NCI-H1694 treated with DMSO at 0.1 percent for 48 hours (cell line): ENCODE data around the gene GPR156.
"Not testable (repeated sequence)": the region's sequence is repeated elsewhere in the genome, so short reads cannot be mapped to it uniquely, and the experiment has no call there.

ENCODE experiments used
- DNase-seq: peaks from one replicate; lab custom pipeline; 2025; lab: John Stamatoyannopoulos, UW

The GPR156 gene

DNA sequence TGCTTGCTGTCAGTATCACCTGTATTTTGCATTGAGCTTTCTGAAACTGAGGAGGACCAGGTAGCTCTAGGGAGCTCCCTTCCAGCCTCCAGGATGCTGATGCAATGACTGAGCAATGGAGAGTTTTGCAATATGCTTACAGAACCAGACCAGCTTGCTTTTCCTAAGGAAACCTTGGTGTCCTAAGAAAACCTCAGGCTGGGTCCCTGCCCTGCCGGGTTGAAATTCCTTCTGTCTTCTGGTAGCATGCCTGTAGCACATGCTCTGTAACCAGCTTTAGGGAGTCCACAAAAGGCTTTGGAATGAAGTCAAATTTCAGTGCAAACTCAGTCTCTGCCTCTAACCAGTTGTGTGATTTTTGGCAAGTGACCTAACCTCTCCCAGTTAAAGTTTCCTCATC is 125.0 kb downstream of the GPR156 start:
- no peak for DNase-seq

DNA sequence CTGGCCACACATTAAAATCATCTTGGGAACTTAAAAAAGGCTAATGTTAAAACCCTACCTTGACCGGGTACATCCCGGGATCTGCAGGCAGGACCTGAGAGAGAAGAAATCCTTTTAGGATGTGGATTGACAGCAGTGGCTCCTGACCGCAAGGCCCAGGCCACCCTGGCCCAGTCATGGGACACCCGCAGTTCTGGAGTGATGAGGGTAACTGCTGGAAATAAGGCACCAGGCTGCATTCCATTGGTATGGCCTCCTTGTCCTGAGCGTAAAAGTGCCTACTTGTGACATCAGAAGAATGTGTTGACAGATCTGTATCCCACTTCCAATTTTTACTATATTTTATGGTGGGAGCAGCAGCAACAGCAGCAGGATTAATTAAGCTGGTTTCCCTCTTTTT is 127.3 kb downstream of the GPR156 start:
- no peak for DNase-seq

DNA sequence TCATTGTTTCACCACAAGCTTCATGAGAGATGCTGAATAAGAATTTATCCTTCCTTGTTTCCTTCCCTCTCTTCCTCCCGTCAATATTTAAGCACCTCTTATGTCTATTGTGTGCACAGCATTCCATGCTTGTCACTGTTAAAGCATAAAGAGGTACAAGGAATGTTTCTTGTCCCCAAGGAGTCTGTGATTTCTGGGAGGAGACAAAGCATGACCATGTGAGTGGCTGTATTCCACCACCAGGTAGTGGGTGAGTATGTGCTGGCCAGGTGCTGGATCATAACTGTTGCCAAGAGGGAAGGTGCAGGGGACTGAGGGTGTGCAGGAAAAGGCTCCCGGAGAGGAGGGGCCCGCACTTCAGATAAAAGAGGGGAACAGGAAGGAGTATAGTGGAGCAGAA is 127.9 kb downstream of the GPR156 start:
- no peak for DNase-seq

DNA sequence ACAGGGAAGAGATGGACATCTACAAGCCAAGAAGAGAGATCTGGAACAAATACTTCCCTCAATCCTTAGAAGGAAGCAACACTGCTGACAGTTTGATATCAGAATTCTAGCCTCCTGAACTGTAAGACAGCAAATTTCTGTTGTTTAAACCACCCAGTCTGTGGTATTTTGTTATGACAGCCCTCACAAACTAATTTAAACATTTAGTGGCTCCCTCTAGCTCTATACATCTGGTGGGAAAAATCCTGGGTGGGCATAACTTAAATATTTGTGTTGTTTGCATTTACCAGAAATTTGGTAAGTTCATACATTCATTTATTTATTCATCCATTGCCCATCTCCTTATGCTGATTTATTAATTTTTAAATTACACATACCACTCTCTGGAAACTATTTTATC is 128.3 kb downstream of the GPR156 start:
- DNase-seq: no peak

DNA sequence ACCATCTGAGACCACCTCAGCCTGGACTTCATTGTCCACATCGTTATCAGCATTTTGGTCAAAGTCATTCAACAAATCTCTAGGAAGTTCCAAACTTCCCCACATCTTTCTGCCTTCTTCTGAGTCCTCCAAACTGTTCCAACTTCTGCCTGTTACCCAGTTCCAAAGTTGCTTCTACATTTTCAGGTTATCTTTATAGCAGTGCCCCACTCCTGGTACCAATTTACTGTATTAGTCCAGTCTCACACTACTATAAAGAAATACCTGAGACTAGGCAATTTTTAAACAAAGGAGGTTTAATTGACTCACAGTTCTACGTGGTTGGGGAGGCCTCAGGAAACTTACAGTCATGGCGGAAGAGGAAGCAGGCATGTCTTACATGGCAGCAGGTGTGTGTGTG is 129.3 kb downstream of the GPR156 start:
- DNase-seq: not testable (repeated sequence)

DNA sequence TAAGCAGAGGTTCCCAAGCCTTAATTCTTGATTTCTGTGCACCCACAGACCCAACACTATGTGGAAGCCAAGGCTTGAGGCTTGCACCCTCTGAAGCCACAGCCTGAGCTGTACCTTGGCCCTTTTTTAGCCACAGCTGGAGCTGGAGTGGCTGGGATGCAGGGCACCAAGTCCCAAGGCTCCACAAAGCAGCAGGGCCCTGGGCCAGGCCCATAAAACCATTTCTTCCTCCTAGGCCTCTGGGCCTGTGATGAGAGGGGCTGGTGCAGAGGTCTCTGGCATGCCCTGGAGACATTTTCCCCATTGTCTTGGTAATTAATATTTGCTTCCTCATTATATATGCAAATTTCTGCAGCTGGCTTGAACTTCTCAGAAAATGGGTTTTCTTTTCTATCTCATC is 129.9 kb downstream of the GPR156 start:
- DNase-seq: no peak

DNA sequence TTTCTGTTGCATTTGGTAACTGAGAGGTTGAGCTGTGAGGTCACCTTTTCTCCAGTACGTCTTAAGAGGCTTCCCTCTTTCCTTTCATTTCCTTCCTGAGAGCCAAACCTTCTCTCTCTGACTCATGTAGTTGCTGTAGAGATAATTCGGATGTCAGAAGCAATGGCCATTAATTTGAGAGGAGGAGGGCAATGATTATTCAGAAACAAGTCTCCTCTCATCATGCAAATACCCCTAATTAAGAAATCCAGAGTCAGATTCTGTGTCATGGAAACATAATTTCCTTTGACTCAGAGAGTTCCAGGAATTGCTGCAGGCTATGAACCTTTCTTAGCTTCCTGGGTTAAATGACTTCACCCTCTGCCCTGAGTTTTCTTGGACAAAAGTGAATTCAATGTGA is 131.7 kb downstream of the GPR156 start:
- DNase-seq: no peak

DNA sequence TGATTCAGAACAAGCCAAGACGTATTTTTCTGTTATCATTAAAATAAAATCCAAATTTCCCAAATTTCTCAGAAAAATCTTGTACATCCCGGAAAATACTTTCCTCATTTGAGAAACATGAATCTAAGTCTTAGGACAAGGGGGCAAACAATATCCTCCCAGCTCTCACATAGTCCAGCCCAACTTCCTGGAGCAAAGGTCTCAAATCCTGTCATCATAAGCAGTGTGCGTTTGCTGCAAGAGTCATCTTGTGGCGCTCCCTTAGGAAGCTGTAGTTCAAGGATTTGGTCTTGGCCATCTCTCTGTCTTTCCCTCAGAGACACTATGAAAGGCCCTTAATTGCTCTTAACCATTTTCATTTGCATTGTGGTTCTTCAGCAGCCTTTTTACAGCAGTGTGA is 133.2 kb downstream of the GPR156 start:
- DNase-seq: no peak

DNA sequence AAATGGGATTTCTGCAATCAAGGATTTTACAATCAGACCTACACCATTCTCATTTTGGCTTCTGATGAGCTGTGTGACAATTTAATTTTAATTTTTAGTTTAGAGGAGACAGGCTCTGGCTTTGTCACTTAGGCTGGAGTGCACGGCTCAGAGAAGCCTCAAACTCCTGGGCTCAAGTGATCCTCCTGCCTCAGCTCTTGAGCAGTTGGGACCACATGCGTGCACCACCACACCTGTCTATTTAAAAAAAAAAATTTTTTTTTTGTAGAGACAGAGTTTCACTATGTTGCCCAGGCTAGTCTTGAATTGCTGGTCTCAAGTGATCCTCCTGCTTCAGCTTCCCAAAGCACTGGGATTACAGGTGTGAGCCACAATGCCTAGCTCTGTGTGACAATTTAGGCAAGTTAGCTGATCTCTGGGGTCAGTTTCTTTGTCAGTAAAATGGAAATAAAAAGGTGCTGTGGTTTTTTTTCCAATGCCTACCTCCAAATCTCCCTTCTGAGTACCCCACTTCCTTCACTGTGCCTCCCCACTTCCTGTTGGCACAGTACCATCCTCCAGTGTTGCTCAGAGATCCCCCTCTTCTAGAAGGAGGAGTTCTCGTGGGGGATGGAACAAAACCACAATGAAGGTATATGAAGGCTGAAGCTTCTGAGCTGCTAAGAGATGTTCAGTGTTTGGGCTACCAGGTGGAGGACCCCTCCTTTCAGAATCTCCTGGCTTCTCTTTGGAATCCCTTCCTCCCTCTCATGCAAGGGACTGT is 136.7 kb downstream of the GPR156 start:
- DNase-seq: no peak

DNA sequence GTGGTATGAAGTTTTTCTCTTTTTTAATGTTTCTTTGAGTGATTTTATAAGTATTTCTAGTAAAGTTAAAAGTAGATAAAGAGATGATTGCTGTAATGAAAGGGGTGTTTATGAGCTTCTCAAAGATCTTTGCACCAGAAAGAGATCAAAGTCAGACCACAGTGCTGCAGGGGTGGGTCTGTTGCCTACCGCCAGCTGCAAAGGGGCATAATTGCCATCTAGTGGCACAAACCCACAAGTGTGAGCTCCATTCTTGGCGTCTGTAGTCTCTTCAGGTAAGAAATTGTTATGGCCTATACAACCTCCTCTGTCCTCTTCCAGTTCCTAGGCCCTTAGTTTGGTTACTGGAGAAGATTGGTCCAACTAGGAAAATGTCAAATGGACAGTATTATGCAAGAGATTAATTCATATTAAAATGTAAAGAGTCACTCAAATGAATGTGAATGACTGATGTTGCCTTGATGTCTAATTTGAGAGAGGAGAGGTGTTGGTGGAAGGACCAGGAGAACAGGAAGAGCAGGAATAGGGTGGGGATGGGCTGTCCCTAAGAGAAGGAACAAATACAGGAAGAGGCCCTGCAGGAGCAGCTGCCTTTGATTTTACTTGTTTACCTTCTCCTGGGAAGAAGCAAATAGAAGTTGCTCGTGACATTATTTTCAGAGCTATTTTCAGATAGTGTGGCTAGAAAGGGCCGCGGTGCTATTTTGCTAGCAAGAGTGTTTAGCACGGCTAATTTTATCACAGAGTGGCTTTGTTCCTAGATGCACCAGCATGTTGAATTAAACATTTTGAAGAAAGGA is 137.8 kb downstream of the GPR156 start:
- DNase-seq: peak; percentile 23

DNA sequence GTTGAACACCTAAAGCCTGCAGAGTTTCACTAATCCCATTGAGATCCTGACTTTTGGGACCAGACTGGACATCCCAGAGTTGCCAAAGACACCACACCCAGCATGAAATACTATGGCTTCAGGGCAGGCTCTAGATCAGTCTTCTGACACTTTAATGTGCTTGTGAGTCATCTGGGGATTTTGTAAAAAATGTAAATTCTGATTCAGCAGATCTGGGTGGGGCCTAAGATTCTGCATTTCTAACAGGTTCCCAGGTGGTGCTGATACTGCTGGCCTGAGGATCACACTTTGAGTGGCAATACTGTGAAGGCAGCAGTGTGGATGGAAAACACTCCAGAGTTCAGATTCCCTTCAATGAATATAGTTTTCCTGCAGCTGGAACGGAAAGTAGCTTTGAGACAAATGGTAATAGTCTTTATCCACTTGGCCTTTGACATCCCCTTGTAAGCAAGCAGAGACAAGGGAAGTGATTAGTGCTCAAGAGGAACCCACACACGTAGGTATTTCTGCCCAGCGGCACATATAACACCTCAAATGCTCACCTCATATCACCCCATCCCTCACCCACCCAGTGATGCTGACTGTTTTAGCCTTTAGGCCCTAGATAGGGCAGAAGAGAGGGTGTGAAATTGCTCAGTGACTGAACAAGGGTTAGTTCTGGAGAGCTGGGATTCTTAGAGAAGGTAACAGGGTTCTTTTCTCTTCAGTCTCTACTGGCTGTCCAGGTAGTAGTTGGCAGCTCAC is 139.3 kb downstream of the GPR156 start:
- no peak for DNase-seq

DNA sequence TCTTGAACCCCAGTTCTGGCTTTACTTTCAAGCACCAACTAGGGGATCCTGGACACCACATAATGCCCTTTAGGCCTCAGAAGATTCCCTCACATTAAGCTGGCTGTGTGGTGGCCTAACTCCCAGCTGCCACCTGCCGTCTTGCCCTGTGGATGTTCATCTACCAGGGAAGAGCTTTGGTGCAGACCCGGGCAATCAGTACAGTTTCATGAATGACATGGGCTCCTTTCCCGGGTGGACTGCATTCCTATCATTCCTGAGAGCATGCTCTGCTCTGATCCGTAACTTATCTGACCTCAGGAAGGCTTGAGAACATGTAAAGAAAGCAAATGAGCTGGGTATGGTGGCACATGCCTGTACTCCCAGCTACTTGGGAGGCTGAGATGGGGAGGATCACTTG is 140.8 kb downstream of the GPR156 start:
- DNase-seq: no peak

DNA sequence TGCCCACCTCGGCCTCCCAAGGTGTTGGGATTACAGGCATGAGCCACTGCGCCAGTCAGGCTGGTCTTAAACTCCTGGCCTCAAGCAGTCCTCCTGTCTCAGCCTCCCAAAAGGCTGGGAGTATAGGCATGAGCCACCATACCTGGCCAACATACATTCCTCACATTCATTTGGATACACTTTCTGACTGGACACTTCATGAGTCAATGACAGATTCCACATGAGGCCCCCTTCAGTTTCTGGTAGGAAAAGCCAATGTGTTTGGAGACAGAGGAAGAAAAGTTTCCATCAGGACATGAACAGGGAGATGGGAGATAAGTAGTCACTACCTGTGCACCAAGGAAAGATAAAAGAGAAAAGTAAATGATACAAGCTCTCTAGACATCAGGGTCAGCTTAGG is 141.3 kb downstream of the GPR156 start:
- no peak for DNase-seq

DNA sequence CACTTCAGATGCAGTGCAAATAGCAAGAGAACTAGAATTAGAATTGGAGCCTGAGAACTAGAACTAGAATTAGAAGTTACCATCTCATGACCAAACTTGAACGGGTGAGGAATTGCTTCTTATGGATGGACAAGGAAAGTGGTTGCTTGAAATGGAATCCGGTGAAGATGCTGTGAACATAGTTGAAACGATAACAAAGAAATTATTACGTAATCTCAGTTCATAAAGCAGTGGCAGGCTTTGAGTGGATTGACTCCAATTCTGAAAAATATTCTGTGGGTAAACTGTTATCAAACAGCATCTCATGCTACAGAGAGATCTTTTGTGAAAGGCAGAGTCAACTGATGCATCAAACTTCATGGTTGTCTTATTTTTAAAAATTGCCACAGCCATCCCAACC is 142.8 kb downstream of the GPR156 start:
- no peak for DNase-seq

DNA sequence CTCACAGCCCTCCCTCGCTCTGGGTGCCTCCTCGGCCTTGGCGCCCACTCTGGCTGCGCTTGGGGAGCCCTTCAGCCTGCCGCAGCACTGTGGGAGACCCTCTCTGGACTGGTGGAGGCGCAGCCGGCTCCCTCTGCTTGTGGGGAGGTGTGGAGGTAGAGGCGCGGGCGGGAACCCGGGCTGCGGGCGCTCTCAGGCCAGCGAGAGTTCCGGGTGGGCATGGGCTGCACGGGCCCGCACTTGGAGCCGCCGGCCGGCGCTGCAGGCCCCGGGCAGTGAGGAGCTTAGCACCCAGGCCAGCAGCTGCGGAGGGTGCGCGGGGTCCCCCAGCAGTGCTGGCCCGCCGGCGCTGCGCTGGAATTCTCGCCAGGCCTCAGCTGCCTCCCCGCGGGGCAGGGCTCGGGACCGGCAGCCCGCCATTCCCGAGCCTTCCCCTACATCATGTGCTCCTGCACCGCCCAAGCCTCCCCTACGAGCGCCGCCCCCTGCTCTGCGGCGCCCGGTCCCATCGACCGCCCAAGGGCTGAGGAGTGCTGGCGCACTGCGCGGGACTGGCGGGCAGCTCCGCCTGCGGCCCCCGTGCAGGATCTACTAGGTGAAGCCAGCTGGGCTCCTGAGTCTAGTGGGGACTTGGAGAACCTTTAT is 144.8 kb downstream of the GPR156 start:
- no peak for DNase-seq

DNA sequence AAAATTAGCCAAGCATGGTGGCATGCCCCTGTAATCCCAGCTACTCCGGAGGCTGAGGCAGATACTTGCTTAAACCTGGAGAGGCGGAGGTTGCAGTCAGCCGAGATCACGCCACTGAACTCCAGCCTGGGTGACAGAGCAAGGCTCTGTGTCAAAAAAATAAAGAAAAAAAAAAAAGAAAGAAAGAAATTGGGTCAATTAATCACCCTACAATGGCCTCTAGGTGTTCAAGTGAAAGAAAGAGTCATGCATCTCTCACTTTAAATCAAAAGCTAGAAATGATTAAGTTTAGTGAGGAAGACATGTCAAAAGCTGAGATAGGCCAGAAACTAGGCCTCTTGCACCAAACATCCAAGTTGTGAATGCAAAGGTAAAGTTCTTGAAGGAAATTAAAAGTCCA is 145.9 kb downstream of the GPR156 start:
- no peak for DNase-seq

DNA sequence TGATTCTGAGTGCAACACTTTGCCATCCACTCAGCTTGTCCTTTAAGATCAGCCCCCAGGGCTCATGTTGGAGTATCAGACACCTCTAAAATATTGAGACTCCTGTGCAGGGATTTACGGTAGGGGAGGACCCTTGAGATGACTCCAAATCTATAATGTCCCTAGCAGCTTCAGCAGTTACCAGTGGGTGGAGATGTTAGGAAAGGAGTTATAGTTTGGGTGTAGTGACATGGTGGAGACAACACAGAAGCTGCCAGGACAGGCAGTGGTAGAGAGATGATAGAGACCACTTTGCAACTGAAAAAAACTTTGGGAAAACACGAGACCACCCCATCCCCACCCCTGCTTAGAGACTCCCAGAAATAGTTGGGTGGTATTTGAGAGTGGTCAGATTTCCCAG is 147.5 kb downstream of the GPR156 start:
- no peak for DNase-seq

DNA sequence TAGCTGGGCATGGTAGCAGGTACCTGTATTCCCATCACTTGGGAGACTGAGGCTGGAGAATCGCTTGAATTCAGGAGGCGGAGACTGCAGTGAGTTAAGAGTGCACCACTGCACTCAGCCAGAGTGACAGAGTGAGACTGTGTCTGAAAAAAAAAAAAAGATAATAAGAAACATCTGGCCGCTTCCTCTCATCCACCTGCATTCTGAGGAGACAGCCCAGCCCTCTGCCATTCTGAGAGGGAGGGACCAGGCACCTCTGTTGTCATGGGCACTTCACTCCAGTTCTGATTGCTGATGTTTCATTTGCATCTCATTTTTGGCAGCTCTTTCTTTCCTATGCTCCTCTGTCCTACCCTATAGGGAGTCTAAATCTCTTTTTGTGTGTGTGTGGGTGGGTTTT is 154.4 kb downstream of the GPR156 start:
- DNase-seq: no peak

DNA sequence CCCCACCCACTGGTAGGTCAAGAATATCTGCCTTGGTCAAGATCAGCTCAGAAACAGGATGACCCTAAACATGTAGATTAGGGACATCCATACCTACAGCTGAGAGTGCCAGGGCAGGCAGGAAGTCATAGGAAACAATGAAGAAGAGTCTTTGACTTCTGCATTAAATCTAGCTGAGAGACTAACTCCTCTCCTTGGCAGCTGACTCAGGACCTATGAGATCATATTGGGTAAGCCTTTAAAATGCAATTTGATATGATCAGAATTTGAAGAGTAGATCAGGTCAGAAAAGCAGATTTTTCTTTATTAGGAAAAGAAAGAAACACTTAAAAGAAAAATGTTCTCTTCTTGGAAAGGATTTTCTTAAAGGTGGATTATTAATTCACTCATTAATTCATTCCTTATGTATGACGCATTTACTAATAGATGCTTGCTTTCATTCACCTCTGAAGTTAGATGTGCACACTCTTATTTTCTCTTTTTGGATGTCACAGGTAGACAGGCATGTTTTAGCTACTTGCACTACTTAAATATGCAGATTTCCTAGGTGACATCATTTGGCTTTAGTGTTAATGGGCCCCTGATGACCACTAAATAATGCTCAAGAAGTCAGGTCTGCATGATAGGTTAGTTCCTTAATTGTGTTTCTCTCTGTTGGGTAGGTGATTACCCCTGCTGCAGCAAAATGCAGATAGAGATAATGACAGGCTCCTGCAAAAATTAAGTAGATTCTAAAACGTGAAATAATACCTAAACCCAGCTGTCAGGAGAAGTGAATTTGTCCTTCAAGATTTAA is 155.1 kb downstream of the GPR156 start:
- no peak for DNase-seq

DNA sequence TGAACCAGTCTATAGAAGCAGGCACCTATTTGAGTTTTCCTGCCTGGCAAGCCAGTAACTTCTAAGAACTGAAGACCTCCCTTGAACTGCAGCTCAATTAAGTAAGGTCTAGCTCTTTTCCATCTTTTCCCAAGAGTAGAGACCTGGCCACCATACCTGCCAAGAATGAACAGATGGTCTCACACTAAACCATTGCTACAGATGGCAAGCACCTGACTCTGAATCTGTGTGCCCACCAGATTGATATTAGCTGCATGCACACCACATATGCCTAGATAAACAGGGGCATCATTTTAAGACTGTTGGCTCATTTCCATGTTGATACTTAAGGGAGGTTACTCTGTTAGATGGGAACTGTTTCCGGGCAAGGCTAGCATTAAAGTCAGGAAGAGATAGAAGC is 156.0 kb downstream of the GPR156 start:
- DNase-seq: peak; percentile 83

DNA sequence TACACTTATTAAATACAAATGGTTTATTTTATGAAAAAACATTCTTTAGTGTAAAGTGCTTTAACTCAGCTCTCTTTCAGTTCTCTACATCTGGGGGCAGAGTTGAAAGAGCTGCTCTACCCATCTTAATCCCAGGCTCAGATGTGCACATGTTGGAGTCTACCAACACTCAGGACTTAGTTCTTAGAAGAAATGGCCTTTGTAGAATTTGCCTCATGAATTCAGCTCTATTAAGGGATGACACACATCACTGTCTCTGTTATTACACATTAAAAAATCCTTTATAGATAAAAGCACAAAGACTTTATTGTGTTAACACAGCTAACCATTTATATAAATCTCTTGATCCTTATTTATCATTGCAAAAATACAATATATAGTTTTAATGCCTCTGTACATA is 159.0 kb downstream of the GPR156 start:
- no peak for DNase-seq
